Body of pancreas (tissue), 4 donors: ENCODE data around the gene PRR19. TPM values are rescaled to one million over a fixed set of nuclear protein-coding genes. Genes with fewer than 3 reads are reported as not detected.
"Not testable (repeated sequence)": the region's sequence is repeated elsewhere in the genome, so short reads cannot be mapped to it uniquely, and the experiment has no call there.

Experiments
- ATAC-seq: fragments of 150-250 bp; one replicate; pipeline ENCODE4 v1.9.1; 2016
- DNase-seq, 4 donors: peaks; one replicate each; pipeline ENCODE4 v3.0.0-alpha.2; 2019
- H3K27ac ChIP-seq, 4 donors: fragments of 200-600 bp; sonication (generic); 1 replicate in 3 of 4; 2 replicates in 1 of 4; pipeline versions ENCODE4 v1.5.1 to v1.6.1; 2016 to 2019; ENCODE audit warnings: mild to moderate bottlenecking in 1 of 4, mixed read lengths in 1 of 4, moderate library complexity in 1 of 4
- H3K27me3 ChIP-seq, 2 donors: fragments of 200-600 bp; sonication (generic); one replicate each; pipeline ENCODE4 v1.6.0; 2016; ENCODE audit warnings: mild to moderate bottlenecking in 1 of 2
- H3K36me3 ChIP-seq, 2 donors: fragments of 200-600 bp; sonication (generic); replicated peaks in 1 of 2; 2 replicates each; pipeline ENCODE4 v1.5.1; 2016; ENCODE audit warnings: low read depth in 2 of 2; ENCODE audit not compliant: insufficient read depth in 1 of 2
- H3K4me1 ChIP-seq: fragments of 200-600 bp; sonication (generic); one replicate; pipeline ENCODE4 v1.6.0; 2016
- H3K4me3 ChIP-seq, 2 donors: fragments of 200-600 bp; sonication (generic); 1 replicate in 1 of 2; 2 replicates in 1 of 2; pipeline ENCODE4 v1.5.1; 2016 to 2019
- H3K9me3 ChIP-seq, 3 donors: fragments of 200-600 bp; sonication (generic); 1 replicate in 2 of 3; 2 replicates in 1 of 3; pipeline ENCODE4 v1.5.1; 2016
- POLR2A ChIP-seq, 3 donors: fragments of 450-650 bp; IDR thresholded peaks; one replicate each; pipeline ENCODE4 v1.6.1; 2016; ENCODE audit warnings: antibody characterized with exemption in 3 of 3, mild to moderate bottlenecking in 2 of 3
- WGBS, 2 donors: methylation state at CpG; one replicate each; pipeline ENCODE4 v1.1.5; 2017; 5-methylcytosine and 5-hydroxymethylcytosine counted together
- intact Hi-C: fragments of 100-400 bp; cut with DNase I; formaldehyde crosslinking; loops from one replicate; pipeline ENCODE4 v1.15.1; 2023
- total RNA-seq, 2 donors: library from RNA; depleted of rRNA; stranded (reverse); fragments of >200 nt; gene quantifications; one replicate each; pipeline ENCODE4 v1.1.0, GENCODE V29; 2016
- TF ChIP-seq, protein P1 (sequence below), 7 experiments: fragments of 450-650 bp in 4 of 7; fragments of 200-600 bp in 3 of 7; sonication (generic) in 3 of 7; IDR thresholded peaks; one replicate each; pipeline ENCODE4 v1.5.1; 2016 to 2019; ENCODE audit warnings: antibody characterized with exemption in 7 of 7

Gene PRR19
- total RNA-seq, 2 donors from 2014 or later: 0.52 TPM; not detected in 1

DNA sequence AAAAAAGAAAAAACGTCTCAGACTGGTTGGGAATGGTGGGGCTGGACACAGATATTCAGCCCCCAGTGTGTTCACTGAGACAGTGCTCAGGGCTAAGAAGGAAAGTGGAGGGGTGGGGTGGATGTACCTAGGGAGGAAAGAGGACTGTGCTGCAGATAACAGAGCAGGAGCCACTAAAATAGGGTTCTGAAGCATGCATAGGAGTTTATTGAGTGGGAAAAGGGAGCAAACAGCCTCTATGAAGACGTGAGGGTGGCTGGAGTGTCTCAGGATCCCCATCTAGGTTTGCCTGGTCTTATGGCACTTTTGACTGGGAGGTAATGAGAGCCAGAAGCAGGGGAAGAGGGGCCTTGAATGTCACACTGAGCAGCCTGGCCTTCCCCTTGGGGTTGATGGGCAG is 26.9 kb downstream of the PRR19 start:
- Histone ChIP-seq H3K27ac (no peak overlapping the region), H3K4me3 (no peak overlapping the region), H3K27me3 (peaks cover 0 to 12% of the 10 kb centered on the region in 2 donors), H3K36me3 (no peaks in the 10 kb centered on the region), H3K9me3 (no peaks in the 10 kb centered on the region), H3K4me1 (peaks cover 35% of the 10 kb centered on the region)
- ATAC-seq (no peak), DNase-seq (no peak)
- no peak for TF ChIP-seq POLR2A (IDR thresholded peaks at IDR 0.05)
- TF ChIP-seq, protein P1, sequence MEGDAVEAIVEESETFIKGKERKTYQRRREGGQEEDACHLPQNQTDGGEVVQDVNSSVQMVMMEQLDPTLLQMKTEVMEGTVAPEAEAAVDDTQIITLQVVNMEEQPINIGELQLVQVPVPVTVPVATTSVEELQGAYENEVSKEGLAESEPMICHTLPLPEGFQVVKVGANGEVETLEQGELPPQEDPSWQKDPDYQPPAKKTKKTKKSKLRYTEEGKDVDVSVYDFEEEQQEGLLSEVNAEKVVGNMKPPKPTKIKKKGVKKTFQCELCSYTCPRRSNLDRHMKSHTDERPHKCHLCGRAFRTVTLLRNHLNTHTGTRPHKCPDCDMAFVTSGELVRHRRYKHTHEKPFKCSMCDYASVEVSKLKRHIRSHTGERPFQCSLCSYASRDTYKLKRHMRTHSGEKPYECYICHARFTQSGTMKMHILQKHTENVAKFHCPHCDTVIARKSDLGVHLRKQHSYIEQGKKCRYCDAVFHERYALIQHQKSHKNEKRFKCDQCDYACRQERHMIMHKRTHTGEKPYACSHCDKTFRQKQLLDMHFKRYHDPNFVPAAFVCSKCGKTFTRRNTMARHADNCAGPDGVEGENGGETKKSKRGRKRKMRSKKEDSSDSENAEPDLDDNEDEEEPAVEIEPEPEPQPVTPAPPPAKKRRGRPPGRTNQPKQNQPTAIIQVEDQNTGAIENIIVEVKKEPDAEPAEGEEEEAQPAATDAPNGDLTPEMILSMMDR (IDR thresholded peaks at IDR 0.05): no peak
- intact Hi-C loops: no loop called here
- WGBS, 2 donors: 63 to 65% methylated on average over 2 of the region's 2 CpGs

DNA sequence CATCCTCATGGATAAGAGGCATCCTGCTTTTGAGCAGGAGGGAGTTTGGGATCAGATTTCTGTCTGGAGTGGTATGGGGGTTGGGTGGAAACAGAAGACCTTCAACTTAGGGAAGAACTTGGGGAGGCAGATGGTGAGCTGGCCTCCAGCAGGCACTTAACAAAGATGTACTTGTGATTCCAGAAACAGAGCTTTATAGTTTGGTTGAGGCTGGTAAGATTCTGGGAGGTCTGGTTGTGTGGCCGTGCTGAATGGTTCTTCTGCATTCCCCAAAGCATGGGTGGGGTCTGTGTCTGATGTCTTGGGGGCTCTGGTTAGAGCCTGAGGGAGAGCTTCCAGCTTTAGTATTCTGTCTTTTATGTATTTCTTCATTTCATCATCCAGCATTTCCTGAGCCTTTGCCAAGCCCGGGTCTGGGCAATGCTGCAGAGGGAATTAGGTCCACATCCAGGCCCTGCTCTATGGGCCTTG is 28.3 kb downstream of the PRR19 start:
- intact Hi-C loops: no loop called here
- DNase-seq (no peak), ATAC-seq (no peak)
- H3K4me1 ChIP-seq: peaks cover 22% of the 10 kb centered on the region
- 50 to 55% methylated on average over 2 of the region's 2 CpGs for WGBS, 2 donors
- TF ChIP-seq, protein P1 (IDR thresholded peaks at IDR 0.05): no peak
- TF ChIP-seq POLR2A (IDR thresholded peaks at IDR 0.05): no peak
- H3K36me3 ChIP-seq: no peaks in the 10 kb centered on the region
- no peak overlapping the region for H3K4me3 ChIP-seq
- H3K27me3 ChIP-seq: no peaks in the 10 kb centered on the region
- H3K9me3 ChIP-seq: no peaks in the 10 kb centered on the region
- no peak overlapping the region for H3K27ac ChIP-seq

DNA sequence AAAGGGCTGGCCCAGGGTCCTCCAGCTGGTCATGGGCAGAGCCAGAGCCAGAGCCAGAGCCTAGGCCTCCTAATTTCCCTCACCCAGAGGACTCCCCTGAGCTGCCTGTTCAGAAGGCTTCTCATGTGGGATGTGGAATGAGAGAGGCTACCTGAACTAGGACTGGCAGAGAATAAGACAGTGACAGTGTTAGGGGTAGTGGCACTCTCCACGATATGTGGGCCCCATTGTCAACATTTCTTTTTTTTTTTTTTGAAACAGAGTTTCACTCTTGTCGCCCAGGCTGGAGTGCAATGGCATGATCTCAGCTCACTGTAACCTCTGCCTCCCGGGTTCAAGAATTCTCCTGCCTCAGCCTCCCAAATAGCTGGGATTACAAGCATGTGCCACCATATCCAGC is 29.4 kb downstream of the PRR19 start:
- intact Hi-C loops, H3K27ac ChIP-seq, H3K4me3 ChIP-seq, H3K36me3 ChIP-seq, ATAC-seq, H3K9me3 ChIP-seq, H3K27me3 ChIP-seq, DNase-seq: not testable (repeated sequence)
- WGBS, 2 donors: 83 to 86% methylated on average over 3 of the region's 3 CpGs
- H3K4me1 ChIP-seq: peaks cover 16% of the 10 kb centered on the region

DNA sequence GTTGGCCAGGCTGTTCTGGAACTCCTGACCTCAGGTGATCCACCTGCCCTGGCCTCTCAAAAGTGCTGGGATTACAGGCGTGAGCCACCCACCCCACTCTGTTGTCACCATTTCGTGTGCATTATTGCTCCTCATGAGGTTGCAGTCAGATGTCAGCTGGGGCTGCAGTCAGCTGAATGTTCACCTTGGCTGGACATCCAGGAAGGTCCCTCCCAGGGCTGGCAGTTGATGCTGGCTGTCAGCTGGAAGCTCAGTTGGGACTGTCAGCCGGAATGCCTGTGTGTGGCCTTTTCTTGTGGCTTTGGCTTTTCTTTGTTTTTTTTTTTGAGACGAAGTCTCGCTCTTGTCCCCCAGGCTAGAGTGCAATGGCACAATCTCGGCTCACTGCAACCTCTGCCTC is 30.1 kb downstream of the PRR19 start:
- Histone ChIP-seq H3K27me3 (no peaks in the 10 kb centered on the region), H3K9me3 (no peaks in the 10 kb centered on the region), H3K4me3 (no peak overlapping the region), H3K27ac (no peak overlapping the region), H3K4me1 (peaks cover 9% of the 10 kb centered on the region), H3K36me3 (no peaks in the 10 kb centered on the region)
- 85 to 94% methylated on average over 6 of the region's 6 CpGs for WGBS, 2 donors
- intact Hi-C loops: no loop called here
- no peak for DNase-seq
- no peak for ATAC-seq
- TF ChIP-seq POLR2A (IDR thresholded peaks at IDR 0.05): no peak
- TF ChIP-seq, protein P1 (IDR thresholded peaks at IDR 0.05): no peak

DNA sequence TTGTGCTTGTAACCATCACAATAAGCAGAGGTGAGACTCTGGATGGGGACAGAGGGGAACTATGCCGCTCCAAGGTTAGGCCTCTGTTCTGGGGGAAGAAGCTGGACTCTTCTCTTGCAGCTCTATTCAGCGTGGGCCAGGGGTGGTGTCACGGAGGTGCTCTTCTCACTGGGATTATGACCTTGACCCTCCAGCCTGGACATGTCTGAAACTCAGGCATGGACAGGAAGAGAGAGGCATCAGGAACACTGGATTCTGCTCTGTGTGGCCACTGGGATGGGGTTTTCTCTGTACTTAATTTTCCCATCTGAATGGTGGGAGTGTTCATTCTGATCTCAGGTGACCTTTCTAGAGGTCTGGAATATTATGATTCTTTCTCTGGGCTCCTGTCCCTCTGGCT is 31.1 kb downstream of the PRR19 start:
- TF ChIP-seq POLR2A (IDR thresholded peaks at IDR 0.05): no peak
- TF ChIP-seq, protein P1 (IDR thresholded peaks at IDR 0.05): no peak
- ATAC-seq (no peak), DNase-seq (no peak)
- H3K4me3 ChIP-seq: no peak overlapping the region
- 71 to 95% methylated on average over 3 of the region's 3 CpGs for WGBS, 2 donors
- intact Hi-C loops: no loop called here
- H3K36me3 ChIP-seq: no peaks in the 10 kb centered on the region
- H3K27me3 ChIP-seq: no peaks in the 10 kb centered on the region
- H3K9me3 ChIP-seq: no peaks in the 10 kb centered on the region
- no peak overlapping the region for H3K27ac ChIP-seq
- H3K4me1 ChIP-seq: peaks cover 1% of the 10 kb centered on the region
